ENCODE results near the gene CDH8. TPM values are rescaled to one million over a fixed set of nuclear protein-coding genes. Genes with fewer than 3 reads are reported as not detected.

CDH8 gene
- total RNA-seq, 1 experiment from 2014 or later, result 3.0 TPM

DNA sequence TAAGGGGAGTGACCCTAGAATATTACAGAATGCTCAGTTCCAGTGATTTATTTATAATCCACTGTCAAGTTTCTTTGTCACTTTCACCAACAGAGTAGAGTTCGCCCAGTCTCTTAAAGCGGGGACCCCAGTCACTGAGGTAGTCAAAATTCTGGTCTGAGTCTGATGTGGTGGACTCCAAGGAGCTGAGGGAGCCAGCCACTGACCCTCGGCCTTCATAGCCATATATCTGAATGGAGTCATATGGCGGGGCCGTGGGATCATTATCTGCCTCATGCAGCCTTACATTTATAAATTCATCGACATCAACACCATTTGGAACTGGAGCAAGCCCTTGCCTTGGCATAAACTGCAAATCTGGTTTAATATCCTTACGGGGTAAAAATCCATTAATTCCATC, 382.7 kb downstream of the CDH8 start:
- no peak for DNase-seq (ENCODE audit: low read depth)

DNA sequence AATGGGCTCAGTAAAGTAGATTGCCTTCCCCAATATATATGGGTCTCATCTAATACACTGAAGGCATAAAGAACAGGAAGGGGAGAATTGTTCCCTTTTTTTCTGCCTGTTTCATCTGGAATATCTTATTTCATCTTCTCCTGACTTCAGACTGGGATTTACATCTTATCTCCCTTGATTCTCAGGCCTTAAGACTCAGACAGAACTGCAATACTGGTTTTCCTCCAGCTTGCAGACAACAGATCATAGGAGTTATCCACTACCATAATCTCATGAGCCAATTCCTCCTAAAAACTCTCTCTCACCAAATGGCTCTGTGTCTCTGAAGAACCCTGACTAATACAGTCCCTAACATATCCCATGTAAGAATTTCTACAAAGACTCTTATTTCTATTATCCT, 390.7 kb downstream of the CDH8 start:
- DNase-seq (ENCODE audit: low read depth), result no peak

DNA sequence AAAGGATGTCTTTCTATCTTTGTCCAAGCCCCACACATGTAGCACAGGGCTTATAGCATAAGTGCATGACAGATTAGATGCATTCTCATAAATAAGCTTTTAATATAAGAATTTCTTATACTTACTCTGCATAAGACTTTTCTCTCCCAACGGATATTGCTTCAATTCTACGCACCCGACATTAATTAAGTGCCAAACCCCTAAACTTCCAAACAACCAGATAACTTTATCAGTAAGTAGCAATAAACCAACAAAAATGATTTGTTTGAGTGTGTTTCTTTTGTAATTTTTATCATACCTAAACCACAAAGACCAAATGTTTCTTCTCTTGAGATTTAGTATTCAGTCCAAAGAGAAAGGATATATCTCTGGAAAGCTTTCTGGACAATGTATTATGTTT, 391.5 kb downstream of the CDH8 start:
- DNase-seq (ENCODE audit: low read depth), result no peak

DNA sequence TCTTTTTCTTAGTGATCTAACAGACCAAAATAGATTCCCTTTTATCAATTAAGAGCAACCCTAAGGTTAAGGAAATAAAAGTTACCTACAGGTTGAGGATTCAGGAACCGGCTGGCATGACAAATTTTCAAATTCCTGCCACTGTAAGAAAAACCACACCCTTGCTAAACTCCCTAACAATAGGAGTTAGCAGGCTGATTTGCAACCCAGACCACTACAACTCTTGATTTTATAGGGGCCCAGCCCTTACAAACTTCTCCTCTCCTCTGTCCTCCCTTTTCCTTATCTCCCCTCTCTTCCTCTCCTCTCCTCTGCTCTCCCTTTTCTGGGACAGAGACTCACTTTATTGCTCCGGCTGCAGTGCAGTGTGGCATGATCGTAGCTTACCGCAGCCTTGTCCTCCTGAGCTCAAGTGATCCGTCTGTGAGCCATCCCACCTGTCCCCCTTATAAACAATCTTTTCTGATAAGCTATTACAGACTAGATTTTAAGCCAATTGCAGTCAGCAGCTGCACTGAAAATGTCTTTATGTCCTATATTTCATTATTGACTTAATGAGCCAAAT, 418.9 kb downstream of the CDH8 start:
- DNase-seq (ENCODE audit: low read depth), result no peak

DNA sequence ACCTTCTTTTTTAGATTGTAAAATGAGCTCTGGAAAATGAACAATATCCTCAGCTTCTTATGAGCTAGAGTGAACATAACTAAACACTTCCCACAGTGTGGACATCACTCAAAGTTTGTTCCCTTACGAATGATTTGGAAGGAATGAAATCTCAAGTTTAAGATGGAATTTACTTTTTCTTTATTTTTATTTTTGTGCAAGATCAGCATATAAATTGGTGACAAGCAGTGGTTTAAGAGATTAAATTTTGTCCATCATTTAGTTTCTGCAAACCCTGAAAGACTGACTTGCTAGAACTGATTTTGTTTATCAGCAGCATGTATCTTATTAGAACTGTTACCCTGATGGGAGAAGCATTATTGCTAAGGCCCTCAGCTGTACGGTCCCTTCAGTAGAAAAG, 420.1 kb downstream of the CDH8 start:
- DNase-seq (ENCODE audit: low read depth), result no peak

DNA sequence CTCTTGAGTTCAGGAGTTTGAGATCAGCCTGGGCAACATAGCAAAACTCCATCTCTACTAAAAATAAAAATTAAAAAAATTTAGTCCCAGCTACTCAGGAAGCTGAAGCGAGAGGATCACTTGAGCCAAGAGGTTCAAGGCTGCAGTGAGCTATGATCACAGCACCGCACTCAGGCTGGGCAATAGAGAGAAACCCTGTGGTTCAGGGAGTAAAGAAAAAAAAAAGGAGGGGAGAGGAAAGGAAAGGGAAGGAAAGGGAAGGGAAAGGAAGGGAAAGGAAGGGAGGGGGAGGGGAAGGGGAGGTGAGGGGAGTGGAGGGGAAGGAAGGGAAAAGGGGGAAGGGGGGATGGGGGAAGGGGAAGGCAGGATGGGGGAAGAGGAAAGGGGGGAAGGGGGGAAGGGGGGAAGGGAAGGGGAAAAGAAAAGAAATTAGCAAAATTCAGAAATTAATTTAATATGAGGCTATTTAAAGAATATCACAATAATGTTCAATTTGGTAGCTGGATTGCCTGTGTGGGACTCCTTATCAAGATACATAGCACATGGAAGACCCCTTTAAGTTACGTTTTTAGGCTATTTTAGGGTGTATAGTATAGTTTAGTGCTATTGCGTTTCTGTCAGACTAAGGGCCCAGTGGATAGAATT, 424.3 kb downstream of the CDH8 start:
- no peak for DNase-seq (ENCODE audit: low read depth)

DNA sequence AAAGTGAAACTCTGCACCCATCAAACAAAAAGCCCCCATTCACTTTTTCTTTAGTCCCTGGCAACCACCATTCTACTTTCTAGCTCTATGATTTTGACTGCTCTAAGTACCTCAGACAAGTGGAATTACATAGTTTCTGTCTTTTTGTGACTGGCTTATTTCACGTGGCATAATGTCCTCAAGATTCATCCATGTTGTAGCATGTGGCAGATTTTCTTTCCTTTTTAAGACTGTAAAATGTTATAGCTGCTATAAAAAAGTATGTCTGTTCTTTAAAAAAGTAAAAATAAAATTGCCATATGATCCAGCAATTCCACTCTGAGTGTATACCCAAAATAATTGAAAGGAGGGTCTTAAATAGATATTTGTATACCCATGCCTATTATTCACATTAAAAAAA, 429.7 kb downstream of the CDH8 start:
- DNase-seq (ENCODE audit: low read depth), result no peak
